Chondrocyte (in vitro differentiated cells): ENCODE results near the gene OR10P1. TPM values are rescaled to one million over a fixed set of nuclear protein-coding genes. Genes with fewer than 3 reads are reported as not detected.

ENCODE experiments used
- DNase-seq: peaks from one replicate; pipeline ENCODE4 v3.0.0; 2021; ENCODE audit warnings: mixed read lengths, low spot score
- H3K27ac Mint-ChIP-seq: one replicate; pipeline ENCODE4 v1.8.0; 2021; ENCODE audit warnings: mild to moderate bottlenecking, moderate library complexity, mixed read lengths; ENCODE audit not compliant: unreplicated experiment
- H3K27me3 Mint-ChIP-seq: 2 replicates; pipeline ENCODE4 v1.8.0; 2021; ENCODE audit warnings: low read depth, mixed read lengths
- H3K36me3 Mint-ChIP-seq: 2 replicates; pipeline ENCODE4 v1.8.0; 2021; ENCODE audit warnings: low read depth, mixed read lengths
- H3K4me1 Mint-ChIP-seq: 2 replicates; pipeline ENCODE4 v1.8.0; 2021; ENCODE audit warnings: low read depth, mild to moderate bottlenecking, mixed read lengths
- H3K4me3 Mint-ChIP-seq: one replicate; pipeline ENCODE4 v1.8.0; 2021; ENCODE audit warnings: mild to moderate bottlenecking, moderate library complexity, mixed read lengths; ENCODE audit not compliant: unreplicated experiment
- H3K9me3 Mint-ChIP-seq: 2 replicates; pipeline ENCODE4 v1.8.0; 2021; ENCODE audit warnings: low read depth, mixed read lengths
- CTCF ChIP-seq: fragments of 200-600 bp; sonication (generic); IDR thresholded peaks from 2 replicates; pipeline ENCODE4 v1.5.0; 2021; ENCODE audit warnings: antibody characterized with exemption, mild to moderate bottlenecking, moderate library complexity
- total RNA-seq: library from RNA; stranded (reverse); gene quantifications from 3 replicates; pipeline ENCODE4 v1.2.1, GENCODE V29; 2021

The OR10P1 gene
- total RNA-seq, 1 donor from 2014 or later, result not detected

GRCh38 chr12:55685671-55686070, 49.0 kb downstream of the OR10P1 start:
- no peaks in the 10 kb centered on the region for H3K9me3 Mint-ChIP-seq
- peak; percentile 32 for DNase-seq
- no peak overlapping the region for H3K27ac Mint-ChIP-seq
- TF ChIP-seq CTCF, result no peak
- H3K36me3 Mint-ChIP-seq, result peaks cover 3% of the 10 kb centered on the region
- H3K4me1 Mint-ChIP-seq, result peaks cover 14% of the 10 kb centered on the region
- peaks cover 17% of the 10 kb centered on the region for H3K27me3 Mint-ChIP-seq
- no peak overlapping the region for H3K4me3 Mint-ChIP-seq

GRCh38 chr12:55686366-55687010, 49.8 kb downstream of the OR10P1 start:
- Mint-ChIP-seq H3K36me3 (peaks cover 4% of the 10 kb centered on the region), H3K4me3 (no peak overlapping the region), H3K27ac (no peak overlapping the region), H3K9me3 (no peaks in the 10 kb centered on the region), H3K27me3 (peaks cover 17% of the 10 kb centered on the region), H3K4me1 (peaks cover 6% of the 10 kb centered on the region)
- peak; percentile 35 for DNase-seq
- TF ChIP-seq CTCF, result no peak

Other genes starting within 250 kb of the OR10P1 start
- not detected in 3 replicates for gene OR6C65, start 236.4 kb upstream of the OR10P1 start, total RNA-seq
- not detected in 3 replicates for gene OR6C76, start 210.6 kb upstream of the OR10P1 start, total RNA-seq
- gene OR6C2, start 192.8 kb upstream of the OR10P1 start, total RNA-seq, result not detected in 3 replicates
- not detected in 3 replicates for gene OR6C70, start 166.8 kb upstream of the OR10P1 start, total RNA-seq
- gene OR6C68, start 144.5 kb upstream of the OR10P1 start, total RNA-seq, result not detected in 3 replicates
- gene OR6C4, start 87.3 kb upstream of the OR10P1 start, total RNA-seq, result not detected in 3 replicates
- gene OR2AP1, start 64.4 kb upstream of the OR10P1 start, total RNA-seq, result not detected in 3 replicates
- 5.6 to 32.4 TPM (median 31.6 TPM) in 3 replicates for gene ITGA7, start 71.0 kb downstream of the OR10P1 start, total RNA-seq
- 67.3 to 78.4 TPM (median 77.2 TPM) in 3 replicates for gene BLOC1S1, start 79.2 kb downstream of the OR10P1 start, total RNA-seq
- 2.3 to 3.7 TPM (median 3.2 TPM) in 3 replicates for gene RDH5, start 83.5 kb downstream of the OR10P1 start, total RNA-seq
- 1,244 to 1,365 TPM (median 1,317 TPM) in 3 replicates for gene CD63, start 92.1 kb downstream of the OR10P1 start, total RNA-seq
- 17.8 to 19.1 TPM (median 18.3 TPM) in 3 replicates for gene GDF11, start 106.2 kb downstream of the OR10P1 start, total RNA-seq
- gene SARNP, start 180.8 kb downstream of the OR10P1 start, total RNA-seq, result 54.0 to 58.8 TPM (median 58.7 TPM) in 3 replicates
- gene ORMDL2, start 181.1 kb downstream of the OR10P1 start, total RNA-seq, result 31.4 to 32.9 TPM (median 32.1 TPM) in 3 replicates
- 28.3 to 34.3 TPM (median 29.5 TPM) in 3 replicates for gene DNAJC14, start 192.7 kb downstream of the OR10P1 start, total RNA-seq
- gene MMP19, start 206.0 kb downstream of the OR10P1 start, total RNA-seq, result 12.9 to 17.8 TPM (median 16.1 TPM) in 3 replicates